Prostate gland (tissue), 2 donors: Measurements from ENCODE around the gene ZBED3. TPM values are rescaled to one million over a fixed set of nuclear protein-coding genes. Genes with fewer than 3 reads are reported as not detected.

Source experiments
- DNase-seq: peaks from one replicate; pipeline ENCODE4 v3.0.0-alpha.2; 2019; ENCODE audit warnings: low spot score
- H3K27ac ChIP-seq, 2 donors: fragments of 200-600 bp; sonication (generic); 2 replicates each; pipeline ENCODE4 v1.5.1; 2017 to 2019
- H3K27me3 ChIP-seq: fragments of 200-600 bp; sonication (generic); replicated peaks from 2 replicates; pipeline ENCODE4 v1.5.1; 2019; ENCODE audit not compliant: insufficient read depth
- H3K36me3 ChIP-seq, 2 donors: fragments of 200-600 bp; sonication (generic); 1 replicate in 1 of 2; 2 replicates in 1 of 2; pipeline versions ENCODE4 v1.5.1 to v1.8.1; 2017 to 2019
- H3K4me1 ChIP-seq: fragments of 200-600 bp; sonication (generic); replicated peaks from 2 replicates; pipeline ENCODE4 v1.5.1; 2019
- H3K4me3 ChIP-seq, 2 donors: fragments of 200-600 bp; sonication (generic); 2 replicates each; pipeline ENCODE4 v1.5.1; 2017 to 2019
- H3K9me3 ChIP-seq: fragments of 200-600 bp; sonication (generic); 2 replicates; pipeline ENCODE4 v1.5.1; 2017
- CTCF ChIP-seq, 4 experiments: fragments of 200-600 bp in 2 of 4; fragments of 450-650 bp in 2 of 4; sonication (generic) in 2 of 4; IDR thresholded peaks; 1 replicate in 3 of 4; 2 replicates in 1 of 4; pipeline ENCODE4 v1.5.1; 2016 to 2019; ENCODE audit warnings: antibody characterized with exemption in 4 of 4, mild to moderate bottlenecking in 2 of 4, moderate library complexity in 2 of 4
- POLR2A ChIP-seq: fragments of 450-650 bp; IDR thresholded peaks from one replicate; pipeline ENCODE4 v1.6.1; 2016; ENCODE audit warnings: antibody characterized with exemption, mild to moderate bottlenecking
- POLR2AphosphoS5 ChIP-seq: sonication (generic); formaldehyde crosslinking; IDR thresholded peaks from one replicate; pipeline ENCODE4 v1.6.1; 2017; ENCODE audit warnings: antibody characterized with exemption
- WGBS: methylation state at CpG from one replicate; pipeline ENCODE4 v1.1.5; 2018; 5-methylcytosine and 5-hydroxymethylcytosine counted together
- intact Hi-C: fragments of 100-400 bp; cut with DNase I; formaldehyde crosslinking; loops from one replicate; pipeline ENCODE4 v1.14.2; 2022
- total RNA-seq, 2 donors: library from RNA; depleted of rRNA; stranded (reverse); fragments of >200 nt; gene quantifications; one replicate each; pipeline ENCODE4 v1.1.0, GENCODE V29; 2016

The ZBED3 gene
- 10 to 100 TPM; 11.9 to 25.3 TPM for total RNA-seq

- Histone ChIP-seq H3K4me3 (peak within 1 kb of the TSS; percentile 72 to 80), H3K4me1 (no peaks in the 10 kb centered on the region), H3K9me3 (no peaks in the 10 kb centered on the region), H3K36me3 (no peaks in the 10 kb centered on the region), H3K27ac (peak within 1 kb of the TSS; percentile 94 to 96), H3K27me3 (no peaks in the 10 kb centered on the region)
- peak; percentile 71 for DNase-seq
- intact Hi-C loops: loop anchor here (10.0 kb wide), 1 partner anchor 48 kb away; no protein-coding TSS in a partner anchor
- TF ChIP-seq POLR2A: peak; percentile 6
- peak in 1 of 4 experiments; percentile 33 for TF ChIP-seq CTCF (IDR thresholded peaks at IDR 0.05)
- TF ChIP-seq POLR2AphosphoS5: peak; percentile 59
- under 1% methylated on average over 54 of the region's 63 CpGs for WGBS
Observed at GRCh38 chr5:77086689-77087483, at the start of gene ZBED3. ZBED3 (minus strand) TSS chr5:77087285; CDS start chr5:77077878, 9,407 bp downstream.

GRCh38 chr5:77133061-77133758 lies 46.1 kb upstream of the ZBED3 start:
- Histone ChIP-seq H3K36me3 (no peaks in the 10 kb centered on the region), H3K9me3 (no peaks in the 10 kb centered on the region), H3K27ac (no peak overlapping the region), H3K4me3 (no peak overlapping the region), H3K27me3 (no peaks in the 10 kb centered on the region), H3K4me1 (no peaks in the 10 kb centered on the region)
- peak; percentile 75 for DNase-seq
- WGBS: 9% methylated on average over 1 of the region's 1 CpG
- TF ChIP-seq POLR2A: no peak
- TF ChIP-seq POLR2AphosphoS5: peak; percentile 58
- TF ChIP-seq CTCF (IDR thresholded peaks at IDR 0.05): no peak
- intact Hi-C loops: loop anchor here (10.0 kb wide), 2 partner anchors 48 to 302 kb away; partner anchors contain the start of gene ZBED3

- intact Hi-C loops: loop anchor here (10.0 kb wide), 2 partner anchors 47 to 303 kb away; partner anchors contain the start of gene ZBED3
- TF ChIP-seq POLR2A (no peak), POLR2AphosphoS5 (no peak), CTCF (IDR thresholded peaks at IDR 0.05) (no peak)
- no peaks in the 10 kb centered on the region for H3K27me3 ChIP-seq
- H3K27ac ChIP-seq: no peak overlapping the region
- H3K4me1 ChIP-seq: no peaks in the 10 kb centered on the region
- WGBS: 65% methylated on average over 3 of the region's 3 CpGs
- no peak overlapping the region for H3K4me3 ChIP-seq
- H3K9me3 ChIP-seq: no peaks in the 10 kb centered on the region
- DNase-seq: no peak
- H3K36me3 ChIP-seq: no peaks in the 10 kb centered on the region
Observed at GRCh38 chr5:77131361-77131760, 44.3 kb upstream of the ZBED3 start.

- Histone ChIP-seq H3K36me3 (no peaks in the 10 kb centered on the region), H3K4me3 (no peak overlapping the region), H3K27me3 (no peaks in the 10 kb centered on the region), H3K4me1 (no peaks in the 10 kb centered on the region), H3K9me3 (no peaks in the 10 kb centered on the region), H3K27ac (no peak overlapping the region)
- peak; percentile 16 for DNase-seq
- TF ChIP-seq CTCF (IDR thresholded peaks at IDR 0.05): peak in 3 of 4 experiments; percentile 16 to 32 (median 17)
- TF ChIP-seq POLR2A: no peak
- intact Hi-C loops: no loop called here
- WGBS: 83% methylated on average over 9 of the region's 9 CpGs
Observed at GRCh38 chr5:77129391-77129990, 42.4 kb upstream of the ZBED3 start.
